ENCODE data around the gene CPD.

Gene CPD

GRCh38 chr17:30354701-30355100, 24.0 kb upstream of the CPD start:
- no peak for DNase-seq (ENCODE audit: low read depth)

GRCh38 chr17:30357476-30357875, 21.3 kb upstream of the CPD start:
- DNase-seq (ENCODE audit: low read depth), result no peak

- no peak for DNase-seq (ENCODE audit: low read depth)
These were observed 20.5 kb upstream of the CPD start for GRCh38 chr17:30358055-30358760.

- no peak for DNase-seq (ENCODE audit: low read depth)
These were observed 18.5 kb upstream of the CPD start for GRCh38 chr17:30360086-30360808.

DNA sequence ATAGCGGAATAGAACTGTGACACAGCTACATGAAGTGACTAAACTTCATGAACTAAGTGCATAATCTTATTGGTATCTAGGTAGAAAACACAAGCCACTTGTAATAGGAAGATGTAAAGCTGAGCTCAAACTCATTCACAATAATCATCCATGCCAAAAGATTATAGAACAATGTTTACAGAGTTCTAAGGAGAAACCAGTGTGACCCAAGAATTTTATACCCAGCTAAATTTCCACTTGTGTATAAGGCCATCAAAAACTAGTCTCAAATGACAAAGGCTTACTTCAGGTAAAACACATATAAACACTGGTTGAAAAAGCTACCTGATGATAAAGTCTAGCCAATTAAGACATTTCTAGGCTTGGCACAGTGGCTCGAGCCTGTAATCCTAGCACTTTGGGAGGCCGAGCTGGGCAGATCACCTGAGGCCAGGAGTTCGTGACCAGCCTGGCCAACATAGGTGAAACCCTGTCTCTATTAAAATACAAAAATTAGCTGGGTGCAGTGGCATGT, 16.9 kb upstream of the CPD start:
- DNase-seq (ENCODE audit: low read depth), result no peak

DNA sequence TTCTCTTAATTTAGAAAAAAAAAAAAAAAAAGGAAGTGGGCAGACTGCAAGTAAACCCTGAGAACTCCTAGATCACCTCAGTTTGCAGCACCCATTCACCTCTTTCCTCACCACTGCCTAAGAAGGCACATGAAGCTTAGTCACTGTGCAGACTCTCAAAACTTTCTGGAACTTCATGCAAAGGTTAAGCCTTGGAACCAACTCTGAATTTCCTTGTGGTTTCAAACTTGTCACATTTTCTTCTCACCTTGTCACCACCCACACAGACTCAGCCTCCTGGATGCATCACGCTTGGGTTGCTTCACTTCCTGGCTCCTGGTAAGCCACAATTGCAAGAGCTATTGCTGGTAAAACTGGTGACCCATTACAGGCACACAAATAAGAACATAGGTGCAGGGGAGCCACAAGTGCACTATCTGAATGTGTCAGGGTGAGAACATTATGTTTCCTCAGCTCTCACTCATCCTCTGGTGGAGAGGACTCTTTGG, 15.0 kb upstream of the CPD start:
- no peak for DNase-seq (ENCODE audit: low read depth)

DNA sequence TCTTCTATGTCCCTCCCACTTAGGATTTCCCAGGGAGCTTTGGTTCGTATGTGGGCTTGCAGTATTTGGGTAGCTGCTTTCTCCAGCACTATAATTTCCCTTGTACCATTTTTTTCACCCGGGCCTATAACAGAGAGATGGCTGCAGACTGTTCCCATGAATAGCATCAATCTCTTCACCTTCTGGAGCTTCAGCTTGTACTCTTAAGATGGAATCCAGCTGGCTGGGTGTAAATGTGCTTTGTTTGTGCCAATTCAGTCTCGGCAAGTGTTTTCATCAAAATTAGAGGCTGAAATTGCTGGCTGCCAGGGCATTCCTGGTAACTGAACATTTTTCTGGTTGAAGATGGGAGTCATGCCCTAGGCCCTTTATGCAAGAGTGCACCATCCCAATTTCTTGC, 12.2 kb upstream of the CPD start:
- no peak for DNase-seq (ENCODE audit: low read depth)

- no peak for DNase-seq (ENCODE audit: low read depth)
These were observed 9.6 kb upstream of the CPD start for GRCh38 chr17:30368912-30369720.

- no peak for DNase-seq (ENCODE audit: low read depth)
These were observed 8.7 kb upstream of the CPD start for GRCh38 chr17:30369995-30370394.

GRCh38 chr17:30372755-30373154, 6.0 kb upstream of the CPD start:
- no peak for DNase-seq (ENCODE audit: low read depth)

DNA sequence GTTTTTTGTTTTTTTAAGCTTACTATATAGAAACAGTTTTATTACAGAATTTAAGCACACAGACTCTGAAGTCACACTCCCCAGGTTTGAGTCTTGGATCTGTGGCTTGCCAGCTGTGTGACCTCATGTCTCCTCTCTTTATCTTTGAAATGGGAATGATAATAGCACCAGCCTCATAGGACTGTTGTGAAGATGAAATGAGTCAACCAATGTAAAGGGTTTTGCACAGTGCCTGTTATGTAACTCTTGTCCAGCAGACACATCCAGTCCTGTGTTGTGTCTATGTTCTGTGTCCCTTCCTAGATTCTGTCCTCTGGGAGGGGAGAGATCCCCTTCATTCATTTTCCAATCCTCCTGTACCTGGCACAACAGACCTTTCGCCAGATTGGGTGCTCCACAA, 3.1 kb upstream of the CPD start:
- no peak for DNase-seq (ENCODE audit: low read depth)

DNA sequence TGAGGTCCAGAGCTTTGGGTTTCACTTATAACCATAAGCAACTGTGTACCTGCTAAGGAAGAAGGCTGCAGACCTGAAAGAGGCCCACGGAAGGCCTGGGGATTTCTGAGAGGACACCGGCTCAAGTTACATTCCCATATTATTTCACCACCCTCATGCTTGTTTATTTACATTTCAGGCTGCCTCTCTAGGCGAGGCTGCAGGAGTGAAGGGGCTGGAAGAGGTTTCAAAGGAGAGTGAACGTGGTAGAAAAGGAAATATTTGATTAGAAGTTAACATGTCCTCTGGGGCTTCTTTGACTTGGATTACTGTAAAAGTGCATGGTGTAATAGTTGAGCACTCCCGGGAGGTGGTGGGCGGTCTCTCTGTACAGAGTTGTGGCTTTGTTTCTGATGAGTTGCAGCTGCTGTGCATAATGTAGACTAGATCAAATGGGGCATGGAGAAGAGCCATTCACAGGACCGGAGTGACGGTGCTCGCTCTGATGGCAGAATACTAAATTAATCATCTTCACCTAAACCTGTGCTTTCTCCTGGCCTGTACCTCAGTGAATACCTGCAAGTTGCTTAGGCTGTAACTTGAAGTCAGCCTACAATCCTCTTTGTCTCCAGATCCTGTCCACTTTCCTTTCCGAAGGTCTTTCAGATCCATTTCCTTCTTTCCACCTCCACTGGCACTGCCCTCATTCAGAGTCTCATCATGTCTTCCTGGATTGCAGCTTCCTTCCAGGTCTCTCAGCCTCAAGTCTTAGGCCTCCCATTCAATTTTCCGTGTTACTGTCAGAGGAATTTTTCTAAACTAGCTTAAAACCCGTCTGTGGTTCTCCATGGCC, 1.9 kb upstream of the CPD start:
- peak; percentile 59 for DNase-seq (ENCODE audit: low read depth)

GRCh38 chr17:30377574-30378240, 1.0 kb upstream of the CPD start:
- DNase-seq (ENCODE audit: low read depth), result no peak

DNA sequence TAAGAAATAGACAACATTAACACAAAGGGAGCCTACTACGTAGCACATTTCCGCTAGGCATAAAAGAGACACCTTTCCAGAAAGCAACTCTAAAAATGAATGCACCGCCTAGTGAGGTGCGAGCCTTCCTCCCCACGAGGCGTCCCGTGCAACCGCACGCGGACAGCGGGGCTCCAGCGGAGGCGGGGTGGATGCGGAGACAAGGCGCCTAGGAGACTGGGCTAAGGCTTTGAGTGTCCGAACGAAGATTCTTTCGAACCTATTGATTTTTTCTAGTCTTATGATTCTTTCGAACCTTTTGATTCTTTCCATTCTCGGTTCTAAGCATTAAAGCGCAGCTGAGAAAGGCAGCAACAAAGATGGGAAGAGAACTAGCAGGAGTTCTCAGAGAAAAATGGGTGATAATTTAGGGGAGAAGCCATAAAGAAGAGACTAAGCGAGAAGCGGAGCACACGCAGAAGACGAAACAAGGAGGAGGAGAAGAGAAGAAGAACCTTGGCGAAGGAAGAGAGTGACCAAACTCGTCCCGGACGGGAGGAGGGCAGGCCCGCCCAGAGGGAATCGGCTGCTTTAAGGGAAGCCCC, 394 bp upstream of the CPD start:
- DNase-seq (ENCODE audit: low read depth), result no peak

GRCh38 chr17:30379303-30379902, 676 bp downstream of the CPD start:
- no peak for DNase-seq (ENCODE audit: low read depth)

- DNase-seq (ENCODE audit: low read depth), result no peak
These were observed 1.2 kb downstream of the CPD start for GRCh38 chr17:30379903-30380381.

GRCh38 chr17:30380643-30381339, 2.1 kb downstream of the CPD start:
- no peak for DNase-seq (ENCODE audit: low read depth)

GRCh38 chr17:30381340-30381659, 2.6 kb downstream of the CPD start:
- DNase-seq (ENCODE audit: low read depth), result no peak

DNA sequence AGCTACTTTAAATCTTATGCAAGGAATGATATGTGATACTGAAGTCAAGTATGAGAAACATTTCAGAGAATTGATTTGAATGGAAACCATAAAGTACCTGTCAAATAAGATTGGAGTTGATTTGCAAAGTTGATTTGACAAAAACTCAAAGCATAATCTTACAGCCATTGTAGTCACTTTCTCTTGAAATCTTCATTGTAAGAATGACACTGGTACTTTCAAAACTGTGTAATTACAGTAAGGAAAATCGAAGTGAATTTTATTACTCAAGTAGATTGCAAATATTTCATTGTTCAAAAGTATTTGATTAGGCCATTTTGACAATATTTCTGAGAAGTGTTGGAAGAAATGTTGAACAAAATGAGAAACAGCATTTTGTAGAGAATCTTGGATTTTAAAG, 3.6 kb downstream of the CPD start:
- no peak for DNase-seq (ENCODE audit: low read depth)
